ENCODE measurements around the gene CCDC185. TPM values are rescaled to one million over a fixed set of nuclear protein-coding genes. Genes with fewer than 3 reads are reported as not detected.

Gene CCDC185
- total and polyA plus RNA-seq, 4 donors = not detected

GRCh38 chr1:223417903-223418663 is 24.9 kb downstream of the CCDC185 start:
- Histone ChIP-seq H3K27me3 (ENCODE audit: control insufficient read depth in 4 of 4, insufficient read depth in 4 of 4, low read length in 3 of 4) (no peaks in the 10 kb centered on the region), H3K36me3 (ENCODE audit: control insufficient read depth in 4 of 4, insufficient read depth in 3 of 4, low read depth in 1 of 4, low read length in 3 of 4) (no peaks in the 10 kb centered on the region), H3K4me1 (ENCODE audit: control insufficient read depth in 4 of 4, insufficient read depth in 4 of 4, low read length in 3 of 4) (peaks cover 0 to 19% (median 13%) of the 10 kb centered on the region in 4 donors), H3K9me3 (ENCODE audit: control insufficient read depth in 4 of 4, low read length in 3 of 4) (no peaks in the 10 kb centered on the region), H3K4me3 (ENCODE audit: low read depth in 1 of 3, low read length in 3 of 3) (no peak overlapping the region), H3K27ac (ENCODE audit: low read depth in 1 of 2, low read length in 2 of 2) (no peak overlapping the region), H3K9ac (ENCODE audit: low read depth in 1 of 2, low read length in 2 of 2) (no peak overlapping the region)
- no peak for TF ChIP-seq NR2F2 (IDR thresholded peaks at IDR 0.05)
- TF ChIP-seq YY1 (IDR thresholded peaks at IDR 0.05) = no peak
- TF ChIP-seq SP1 (IDR thresholded peaks at IDR 0.05) = peak; percentile 3
- no peak for TF ChIP-seq CTCF (IDR thresholded peaks at IDR 0.05; ENCODE audit: low read depth, low read length, missing input control)
- no peak for TF ChIP-seq RAD21 (IDR thresholded peaks at IDR 0.05)
- no peak for TF ChIP-seq JUND (IDR thresholded peaks at IDR 0.05)
- TF ChIP-seq HNF4A (conservative IDR thresholded peaks at IDR 0.05) = no peak
- WGBS = 79% methylated on average over 7 of the region's 7 CpGs
- DNase-seq (ENCODE audit: low spot score) = no peak

- H3K4me1 ChIP-seq (ENCODE audit: control insufficient read depth in 4 of 4, insufficient read depth in 4 of 4, low read length in 3 of 4) = peaks cover 0 to 19% (median 13%) of the 10 kb centered on the region in 4 donors
- no peak overlapping the region for H3K27ac ChIP-seq (ENCODE audit: low read depth in 1 of 2, low read length in 2 of 2)
- DNase-seq (ENCODE audit: low spot score) = no peak
- WGBS = 95% methylated on average over 8 of the region's 8 CpGs
- H3K9ac ChIP-seq (ENCODE audit: low read depth in 1 of 2, low read length in 2 of 2) = no peak overlapping the region
- H3K27me3 ChIP-seq (ENCODE audit: control insufficient read depth in 4 of 4, insufficient read depth in 4 of 4, low read length in 3 of 4) = no peaks in the 10 kb centered on the region
- H3K9me3 ChIP-seq (ENCODE audit: control insufficient read depth in 4 of 4, low read length in 3 of 4) = no peaks in the 10 kb centered on the region
- no peaks in the 10 kb centered on the region for H3K36me3 ChIP-seq (ENCODE audit: control insufficient read depth in 4 of 4, insufficient read depth in 3 of 4, low read depth in 1 of 4, low read length in 3 of 4)
- no peak for TF ChIP-seq CTCF (IDR thresholded peaks at IDR 0.05; ENCODE audit: low read depth, low read length, missing input control)
- no peak for TF ChIP-seq GABPA (IDR thresholded peaks at IDR 0.05 in 1 of 2, conservative IDR thresholded peaks at IDR 0.05 in 1 of 2)
- no peak for TF ChIP-seq FOXA2 (IDR thresholded peaks at IDR 0.05)
- no peak for TF ChIP-seq RAD21 (IDR thresholded peaks at IDR 0.05)
- no peak for TF ChIP-seq ZBTB33 (IDR thresholded peaks at IDR 0.05)
- TF ChIP-seq ATF3 (IDR thresholded peaks at IDR 0.05) = no peak
- TF ChIP-seq TAF1 (conservative IDR thresholded peaks at IDR 0.05) = no peak
- TF ChIP-seq NR2F2 (IDR thresholded peaks at IDR 0.05) = no peak
- TF ChIP-seq YY1 (IDR thresholded peaks at IDR 0.05) = no peak
- TF ChIP-seq FOXA1 (IDR thresholded peaks at IDR 0.05) = no peak
- TF ChIP-seq HNF4A (conservative IDR thresholded peaks at IDR 0.05) = no peak
- TF ChIP-seq HNF4G (IDR thresholded peaks at IDR 0.05) = no peak
- no peak for TF ChIP-seq SP1 (IDR thresholded peaks at IDR 0.05)
- TF ChIP-seq EGR1 (IDR thresholded peaks at IDR 0.05; ENCODE audit: low read depth in 2 of 2) = no peak
- no peak for TF ChIP-seq MAX (IDR thresholded peaks at IDR 0.05)
- TF ChIP-seq REST (IDR thresholded peaks at IDR 0.05) = no peak
- TF ChIP-seq RXRA (IDR thresholded peaks at IDR 0.05) = no peak
- no peak for TF ChIP-seq JUND (IDR thresholded peaks at IDR 0.05)
- H3K4me3 ChIP-seq (ENCODE audit: low read depth in 1 of 3, low read length in 3 of 3) = no peak overlapping the region
Observed at GRCh38 chr1:223419115-223419514, 25.9 kb downstream of the CCDC185 start.

All from liver (tissue), 9 donors.